Gastrocnemius medialis (tissue), 4 donors: ENCODE data around the gene ZKSCAN1. TPM values are rescaled to one million over a fixed set of nuclear protein-coding genes. Genes with fewer than 3 reads are reported as not detected.
A peak's percentile ranks its signal among the peaks of the same experiment; 100 is the strongest.

Experiments
- ATAC-seq, 2 donors: fragments of 150-250 bp; one replicate each; pipeline ENCODE4 v1.9.1; 2016
- DNase-seq, 2 donors: peaks; one replicate each; pipeline ENCODE4 v3.0.0-alpha.2; 2019
- H3K27ac ChIP-seq, 4 donors: fragments of 200-600 bp; sonication (generic); 1 replicate in 1 of 4; 2 replicates in 3 of 4; pipeline ENCODE4 v1.5.1; 2016 to 2018; ENCODE audit warnings: mild to moderate bottlenecking in 2 of 4, moderate library complexity in 1 of 4
- H3K27me3 ChIP-seq, 3 donors: fragments of 200-600 bp; sonication (generic) in 2 of 3; 1 replicate in 1 of 3; 2 replicates in 2 of 3; pipeline versions ENCODE4 v1.5.1 to v1.6.0; 2016 to 2019; ENCODE audit warnings: mild to moderate bottlenecking in 1 of 3, moderate library complexity in 1 of 3
- H3K36me3 ChIP-seq, 2 donors: fragments of 200-600 bp; sonication (generic) in 1 of 2; one replicate each; pipeline ENCODE4 v1.5.1; 2017 to 2018
- H3K4me1 ChIP-seq, 2 donors: fragments of 200-600 bp; sonication (generic) in 1 of 2; one replicate each; pipeline ENCODE4 v1.5.1; 2016 to 2017; ENCODE audit warnings: mild to moderate bottlenecking in 2 of 2
- H3K4me3 ChIP-seq, 4 donors: fragments of 200-600 bp; sonication (generic) in 3 of 4; 1 replicate in 1 of 4; 2 replicates in 3 of 4; pipeline ENCODE4 v1.5.1; 2016 to 2019; ENCODE audit warnings: mild to moderate bottlenecking in 2 of 4
- H3K9me3 ChIP-seq, 3 donors: fragments of 200-600 bp; sonication (generic) in 2 of 3; 1 replicate in 1 of 3; 2 replicates in 2 of 3; pipeline ENCODE4 v1.5.1; 2016 to 2019
- POLR2A ChIP-seq, 2 donors: fragments of 450-650 bp; IDR thresholded peaks; one replicate each; pipeline ENCODE4 v1.6.1; 2017; ENCODE audit warnings: antibody characterized with exemption in 2 of 2, mild to moderate bottlenecking in 2 of 2, moderate library complexity in 2 of 2
- in situ Hi-C, 4 donors: fragments of 200-750 bp; cut with MboI; loops; one replicate each; pipeline versions ENCODE4 v1.15.0 to v1.8.0; 2017; ENCODE audit warnings: low sequenced_read_pairs in 4 of 4
- intact Hi-C: fragments of 100-400 bp; cut with DNase I; formaldehyde crosslinking; loops from one replicate; pipeline ENCODE4 v1.15.1; 2023; ENCODE audit warnings: low total_unique reads
- total RNA-seq, 4 donors: library from RNA; depleted of rRNA; stranded (reverse); fragments of >200 nt; gene quantifications; one replicate each; pipeline versions ENCODE4 v1.1.0 to v1.2.3, GENCODE V29; 2016
- TF ChIP-seq, protein P1 (sequence below), 5 experiments: fragments of 450-650 bp in 3 of 5; fragments of 200-600 bp in 2 of 5; sonication (generic) in 2 of 5; IDR thresholded peaks in 4 of 5; conservative IDR thresholded peaks in 1 of 5; 1 replicate in 4 of 5; 2 replicates in 1 of 5; pipeline ENCODE4 v1.5.1; 2016 to 2019; ENCODE audit warnings: antibody characterized with exemption in 5 of 5, mild to moderate bottlenecking in 3 of 5, moderate library complexity in 3 of 5

The ZKSCAN1 gene
- total RNA-seq, 4 donors from 2014 or later, result 15.0 to 17.7 (median 15.5) TPM

DNA sequence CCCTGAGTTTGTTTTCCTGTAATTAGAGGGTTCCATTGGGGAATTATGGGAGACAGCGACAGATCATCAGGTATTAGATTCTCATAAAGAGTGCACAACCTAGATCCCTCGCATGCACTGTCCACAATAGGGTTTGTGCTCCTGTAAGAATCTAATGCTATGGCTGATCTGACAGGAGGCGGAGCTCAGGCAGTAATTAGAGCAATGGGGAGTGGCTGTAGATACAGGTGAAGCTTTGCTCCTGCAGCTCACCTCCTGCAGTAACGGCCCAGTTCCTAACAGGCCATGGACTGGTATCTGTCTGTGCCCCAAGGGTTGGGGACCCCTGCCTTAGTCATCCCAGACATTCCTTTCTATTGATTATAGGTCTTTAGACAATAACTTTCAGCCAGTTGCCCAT lies 33.3 kb downstream of the ZKSCAN1 start:
- no peak for TF ChIP-seq POLR2A (IDR thresholded peaks at IDR 0.05)
- TF ChIP-seq, protein P1, sequence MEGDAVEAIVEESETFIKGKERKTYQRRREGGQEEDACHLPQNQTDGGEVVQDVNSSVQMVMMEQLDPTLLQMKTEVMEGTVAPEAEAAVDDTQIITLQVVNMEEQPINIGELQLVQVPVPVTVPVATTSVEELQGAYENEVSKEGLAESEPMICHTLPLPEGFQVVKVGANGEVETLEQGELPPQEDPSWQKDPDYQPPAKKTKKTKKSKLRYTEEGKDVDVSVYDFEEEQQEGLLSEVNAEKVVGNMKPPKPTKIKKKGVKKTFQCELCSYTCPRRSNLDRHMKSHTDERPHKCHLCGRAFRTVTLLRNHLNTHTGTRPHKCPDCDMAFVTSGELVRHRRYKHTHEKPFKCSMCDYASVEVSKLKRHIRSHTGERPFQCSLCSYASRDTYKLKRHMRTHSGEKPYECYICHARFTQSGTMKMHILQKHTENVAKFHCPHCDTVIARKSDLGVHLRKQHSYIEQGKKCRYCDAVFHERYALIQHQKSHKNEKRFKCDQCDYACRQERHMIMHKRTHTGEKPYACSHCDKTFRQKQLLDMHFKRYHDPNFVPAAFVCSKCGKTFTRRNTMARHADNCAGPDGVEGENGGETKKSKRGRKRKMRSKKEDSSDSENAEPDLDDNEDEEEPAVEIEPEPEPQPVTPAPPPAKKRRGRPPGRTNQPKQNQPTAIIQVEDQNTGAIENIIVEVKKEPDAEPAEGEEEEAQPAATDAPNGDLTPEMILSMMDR (IDR thresholded peaks at IDR 0.05 in 4 of 5, conservative IDR thresholded peaks at IDR 0.05 in 1 of 5), result no peak
- in situ Hi-C loops, result no loop called here

GRCh38 chr7:100049441-100050291 lies 34.3 kb downstream of the ZKSCAN1 start, which contains the start of gene ZSCAN21:
Gene ZSCAN21, plus strand, starts transcription at chr7:100049774. Its CDS starts 7,233 bp downstream, at chr7:100057007.
- H3K4me3 ChIP-seq, result peak within 1 kb of the TSS; percentile 74 to 94 (median 82)
- peak; percentile 76 to 85 for TF ChIP-seq POLR2A (IDR thresholded peaks at IDR 0.05)
- TF ChIP-seq, protein P1 (IDR thresholded peaks at IDR 0.05 in 4 of 5, conservative IDR thresholded peaks at IDR 0.05 in 1 of 5), result peak in 1 of 5 experiments; percentile 35
- peak; percentile 67 to 79 for DNase-seq
- in situ Hi-C loops (no loop called here), intact Hi-C loops (loop anchor here (1.0 kb wide), 3 partner anchors 32 to 51 kb away; partner anchors contain the start of genes ZKSCAN1 and ZNF3)
- ATAC-seq, result peak; percentile 86 to 91
- H3K36me3 ChIP-seq, result no peaks in the 10 kb centered on the region
- H3K27me3 ChIP-seq, result no peaks in the 10 kb centered on the region
- no peaks in the 10 kb centered on the region for H3K9me3 ChIP-seq
- peaks cover 8 to 15% of the 10 kb centered on the region in 2 donors for H3K4me1 ChIP-seq
- peak within 1 kb of the TSS; percentile 92 to 98 (median 97) for H3K27ac ChIP-seq

More for the DNA sequence above, 33.3 kb downstream of the ZKSCAN1 start:
- no peak overlapping the region for H3K27ac ChIP-seq
- peaks cover 8 to 15% of the 10 kb centered on the region in 2 donors for H3K4me1 ChIP-seq
- no peaks in the 10 kb centered on the region for H3K27me3 ChIP-seq
- ATAC-seq (no peak), DNase-seq (no peak)
- H3K4me3 ChIP-seq, result no peak overlapping the region
- no peaks in the 10 kb centered on the region for H3K36me3 ChIP-seq
- intact Hi-C loops, result loop anchor here (1.0 kb wide), 3 partner anchors 33 to 52 kb away; partner anchors contain the start of genes ZKSCAN1 and ZNF3
- no peaks in the 10 kb centered on the region for H3K9me3 ChIP-seq

DNA sequence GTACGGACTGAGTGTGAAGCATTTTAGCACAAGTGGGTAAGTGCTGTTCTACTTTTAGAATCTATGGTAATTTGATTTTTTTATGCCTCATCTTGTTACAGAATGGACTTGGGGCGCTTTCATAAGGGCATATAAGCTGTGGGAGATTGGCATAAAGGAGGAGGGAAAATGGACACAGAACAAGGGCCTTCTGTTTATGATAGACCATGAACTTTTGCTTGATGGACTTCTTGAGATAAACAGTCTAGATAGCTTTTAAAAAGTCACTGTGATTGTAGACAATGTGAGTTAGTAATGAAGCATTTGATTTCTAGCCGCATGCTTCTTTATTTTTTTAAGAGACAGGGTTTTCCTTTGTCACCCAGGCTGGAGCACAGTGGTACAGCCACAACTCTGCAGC lies 36.2 kb downstream of the ZKSCAN1 start:
- no peak for ATAC-seq
- TF ChIP-seq POLR2A (IDR thresholded peaks at IDR 0.05), result no peak
- TF ChIP-seq, protein P1 (IDR thresholded peaks at IDR 0.05 in 4 of 5, conservative IDR thresholded peaks at IDR 0.05 in 1 of 5), result no peak
- H3K4me1 ChIP-seq, result peaks cover 8 to 15% of the 10 kb centered on the region in 2 donors

DNA sequence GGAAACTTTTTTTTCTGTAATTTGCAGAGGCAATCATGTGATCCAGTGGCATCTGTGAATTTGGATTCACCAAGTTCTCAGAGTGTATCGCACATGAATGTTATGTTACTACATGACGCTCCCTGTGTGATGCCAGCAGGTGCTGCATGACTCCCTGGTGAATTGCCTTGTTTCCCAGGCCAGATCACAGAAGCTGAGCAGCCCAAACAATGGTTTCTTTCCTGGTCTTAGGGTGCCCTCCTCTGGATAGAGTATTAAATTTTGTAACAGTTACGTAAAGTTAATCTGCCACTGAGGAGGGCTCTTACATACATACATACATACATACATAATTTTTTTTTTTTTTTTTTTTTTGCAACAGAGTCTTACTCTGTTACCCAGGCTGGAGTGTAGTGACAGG lies 37.8 kb downstream of the ZKSCAN1 start:
- in situ Hi-C loops, result no loop called here
- DNase-seq (peak; percentile 25 to 60), ATAC-seq (peak; percentile 66 to 75)
- Histone ChIP-seq H3K27ac (peak overlapping the region in 2 of 4 donors; percentile 44 to 58), H3K4me3 (no peak overlapping the region), H3K4me1 (peaks cover 8 to 15% of the 10 kb centered on the region in 2 donors), H3K36me3 (peaks cover 0 to 18% of the 10 kb centered on the region in 2 donors), H3K27me3 (no peaks in the 10 kb centered on the region), H3K9me3 (no peaks in the 10 kb centered on the region)
- TF ChIP-seq POLR2A (IDR thresholded peaks at IDR 0.05), result no peak
- TF ChIP-seq, protein P1 (IDR thresholded peaks at IDR 0.05 in 4 of 5, conservative IDR thresholded peaks at IDR 0.05 in 1 of 5), result peak in 1 of 5 experiments; percentile 17
- intact Hi-C loops, result loop anchor here (1.0 to 2.0 kb wide), 2 partner anchors 58 to 74 kb away; no protein-coding TSS in a partner anchor

More for the DNA sequence above, 36.2 kb downstream of the ZKSCAN1 start:
- in situ Hi-C loops (no loop called here), intact Hi-C loops (loop anchor here (2.0 kb wide), 1 partner anchor 57 kb away; no protein-coding TSS in a partner anchor)
- Histone ChIP-seq H3K9me3 (no peaks in the 10 kb centered on the region), H3K36me3 (peaks cover 0 to 2% of the 10 kb centered on the region in 2 donors), H3K27me3 (no peaks in the 10 kb centered on the region), H3K4me3 (no peak overlapping the region), H3K27ac (no peak overlapping the region)
- no peak for DNase-seq
